ENCODE data around the gene DCAF12.
A peak's percentile ranks its signal among the peaks of the same experiment; 100 is the strongest.

DCAF12 gene

DNA sequence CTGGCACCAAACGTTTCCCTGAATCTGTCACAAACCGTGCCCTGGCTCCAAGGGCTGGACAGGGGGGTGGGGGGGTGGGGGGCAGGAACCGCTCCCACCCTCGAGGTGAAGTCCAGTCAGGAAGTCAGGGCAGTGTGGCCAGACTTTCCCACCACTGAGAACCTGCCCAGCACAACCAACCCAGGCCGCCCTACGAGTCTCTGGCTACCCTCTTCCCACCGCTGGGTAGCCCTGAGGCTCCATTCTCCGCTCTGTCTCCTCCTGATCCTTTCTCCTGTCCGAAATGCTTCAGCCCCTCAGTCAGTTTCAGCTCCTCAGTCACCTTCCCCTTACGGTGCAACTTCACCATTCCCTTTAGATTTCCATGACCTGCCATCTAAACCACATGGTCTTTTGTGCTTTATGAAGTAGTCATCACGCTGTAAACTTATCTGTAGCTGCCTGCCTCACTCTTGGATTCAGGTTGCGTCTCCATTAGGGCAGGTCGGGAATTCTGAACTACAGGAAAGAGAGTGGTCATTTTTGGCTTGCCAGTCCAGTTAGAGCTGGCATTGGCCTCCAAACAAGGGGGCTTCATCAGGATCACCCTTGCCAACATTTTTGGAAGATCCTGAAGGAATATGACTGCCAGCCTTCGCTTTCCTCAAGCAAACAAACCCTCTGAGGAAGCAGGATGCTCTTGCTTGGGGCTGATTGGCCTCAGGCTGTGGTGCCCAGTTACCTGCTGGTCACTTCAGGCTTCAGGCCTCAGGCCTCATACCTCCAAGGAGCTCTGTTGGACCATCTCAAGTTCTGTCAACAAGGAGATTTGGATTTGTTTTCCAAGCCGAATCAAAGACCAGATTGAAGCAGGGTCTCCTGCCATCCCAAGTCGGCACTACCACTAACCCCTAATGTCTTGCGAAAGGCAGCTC, 794 bp upstream of the DCAF12 start:
- peak overlapping the region; percentile 96 for H3K4me3 ChIP-seq (ENCODE audit: low read depth, low read length)

DNA sequence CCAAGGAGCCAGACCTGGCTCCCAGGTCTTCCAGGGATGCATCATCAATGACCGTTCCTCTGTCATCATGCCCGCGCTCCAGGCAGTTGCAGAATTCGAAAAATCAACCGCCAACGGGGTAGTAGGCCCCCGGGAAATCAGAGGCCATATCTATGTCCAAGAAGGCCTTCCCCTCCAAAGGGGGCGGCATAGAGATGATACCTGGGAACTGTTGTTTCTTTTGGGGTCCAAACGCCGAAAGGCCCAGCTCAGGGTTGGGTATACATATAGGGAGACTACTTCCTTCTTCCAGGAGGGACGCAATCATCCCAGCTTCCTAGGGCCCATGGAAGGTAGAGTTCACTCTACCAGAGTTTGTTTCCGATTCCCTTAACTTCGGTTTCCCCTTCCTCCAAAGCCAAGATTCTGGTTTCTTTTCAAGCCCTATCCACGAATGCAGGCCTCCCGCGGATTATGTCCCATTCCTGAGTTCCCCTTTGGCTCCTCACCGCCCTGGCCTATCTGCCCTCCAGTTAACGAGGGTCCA, 754 bp downstream of the DCAF12 start:
- peak overlapping the region; percentile 96 for H3K4me3 ChIP-seq (ENCODE audit: low read depth, low read length)

DNA sequence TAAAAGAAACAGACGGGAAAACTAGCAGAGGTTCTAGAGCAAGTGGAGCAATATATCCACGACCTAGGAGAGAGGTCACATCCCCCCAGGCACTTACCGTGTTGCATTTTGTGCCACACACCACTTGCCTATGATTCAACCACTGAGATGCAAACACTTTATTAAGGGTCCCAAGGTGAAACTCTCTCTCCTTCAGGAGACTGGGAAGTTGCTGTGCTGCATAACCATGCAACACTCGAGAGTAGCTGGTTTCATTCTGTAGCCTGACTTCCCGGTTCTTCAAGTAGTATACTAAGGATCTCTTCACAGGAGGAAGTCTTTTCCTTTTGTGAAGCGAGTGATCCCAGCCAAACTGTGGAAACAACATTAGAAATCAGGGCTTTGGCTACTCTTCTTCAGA, 1.6 kb downstream of the DCAF12 start:
- H3K4me3 ChIP-seq (ENCODE audit: low read depth, low read length) = no peak overlapping the region

DNA sequence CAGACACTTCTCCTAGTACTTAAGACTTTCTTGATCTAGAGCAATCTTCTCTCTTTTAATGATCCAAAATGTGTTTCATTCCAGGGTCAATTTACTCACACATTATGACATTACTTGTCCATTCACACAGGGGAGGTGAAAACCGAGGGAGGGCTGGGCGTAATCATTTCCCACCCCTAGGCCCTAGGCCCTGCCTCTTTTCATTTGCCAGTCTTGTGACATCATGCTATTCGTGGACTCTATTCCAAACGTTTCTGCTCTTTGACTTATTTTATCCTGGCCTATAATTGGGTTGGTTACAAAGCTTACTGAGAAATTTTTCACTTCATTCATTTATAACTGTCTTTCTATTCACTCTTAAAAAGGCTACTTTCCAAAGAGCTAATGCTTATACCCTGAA, 2.4 kb downstream of the DCAF12 start:
- no peak overlapping the region for H3K4me3 ChIP-seq (ENCODE audit: low read depth, low read length)

DNA sequence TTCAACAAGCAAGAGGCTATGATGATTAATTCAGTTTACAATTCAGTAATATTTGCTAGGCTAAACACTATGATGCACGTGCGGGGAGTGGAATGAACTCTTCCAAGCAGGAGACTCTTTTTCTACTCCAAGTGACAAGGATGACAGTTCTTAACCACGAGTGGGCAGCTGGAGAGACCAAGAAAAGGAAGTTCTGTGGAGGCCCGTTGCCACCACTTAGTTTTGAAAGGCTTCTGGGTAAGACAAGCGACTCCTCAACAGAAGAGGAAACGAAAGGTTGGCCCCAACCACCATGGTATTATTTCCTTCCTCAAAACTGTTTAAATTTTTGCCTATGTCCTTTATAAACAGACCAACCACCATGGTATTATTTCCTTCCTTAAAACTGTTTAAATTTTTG, 2.8 kb downstream of the DCAF12 start:
- H3K4me3 ChIP-seq (ENCODE audit: low read depth, low read length) = no peak overlapping the region

GRCh38 chr9:34121996-34122395, 4.5 kb downstream of the DCAF12 start:
- no peak overlapping the region for H3K4me3 ChIP-seq (ENCODE audit: low read depth, low read length)

GRCh38 chr9:34119713-34120112, 6.8 kb downstream of the DCAF12 start:
- H3K4me3 ChIP-seq (ENCODE audit: low read depth, low read length) = no peak overlapping the region

DNA sequence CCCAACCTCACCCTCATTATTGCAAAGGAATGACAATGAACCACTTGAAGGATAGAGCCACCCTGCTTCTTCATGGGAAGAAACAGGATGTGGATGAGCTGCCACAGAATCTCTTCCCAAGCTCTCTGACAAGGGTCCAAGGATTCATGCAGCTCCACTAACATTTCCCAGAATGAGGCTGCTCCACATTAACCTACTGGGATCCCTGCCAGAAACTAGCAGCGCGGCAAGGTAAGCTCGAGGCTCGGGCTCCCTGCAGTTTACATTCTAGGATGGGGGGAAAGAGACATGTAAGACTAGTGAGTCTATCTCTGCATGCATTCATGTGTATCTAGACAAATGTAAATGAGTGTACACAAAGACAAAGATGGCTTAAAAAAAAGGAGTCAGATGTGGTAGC, 12.1 kb downstream of the DCAF12 start:
- no peak overlapping the region for H3K4me3 ChIP-seq (ENCODE audit: low read depth, low read length)

DNA sequence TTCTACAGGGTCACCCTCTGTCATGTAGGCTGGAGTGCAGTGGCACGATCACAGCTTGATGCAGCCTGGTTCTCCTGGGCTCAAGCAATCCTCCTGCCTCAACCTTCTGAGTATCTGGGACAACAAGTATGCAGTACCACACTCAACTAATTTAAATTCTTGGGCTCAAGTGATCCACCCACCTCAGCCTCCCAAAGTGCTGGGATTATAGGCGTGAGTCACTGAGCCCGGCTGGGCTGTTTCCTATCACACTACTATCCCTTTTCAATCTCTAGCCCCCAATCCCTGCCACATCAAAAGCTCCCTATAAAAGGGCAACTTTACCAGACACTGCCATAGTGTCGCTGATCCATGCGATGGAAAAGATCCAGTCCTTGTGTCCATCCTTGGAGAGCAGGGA, 20.4 kb downstream of the DCAF12 start:
- no peak overlapping the region for H3K4me3 ChIP-seq (ENCODE audit: low read depth, low read length)

DNA sequence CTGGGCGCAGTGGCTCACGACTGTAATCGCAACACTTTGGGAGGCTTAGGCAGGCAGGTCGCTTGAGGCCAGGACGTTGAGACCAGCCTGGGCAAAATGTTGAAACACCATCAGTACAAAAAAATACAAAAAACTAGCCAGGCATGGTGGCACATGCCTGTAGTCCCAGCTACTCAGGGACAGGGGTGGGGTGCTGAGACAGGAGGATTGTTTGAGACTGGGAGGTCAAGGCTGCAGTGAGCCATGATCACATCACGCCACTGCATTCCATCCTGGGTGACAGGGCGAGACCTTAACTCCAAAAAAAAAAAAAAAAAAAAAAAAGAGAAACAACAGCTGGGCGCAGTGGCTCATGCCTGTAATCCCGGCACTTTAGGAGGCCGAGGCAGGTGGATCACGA, 23.7 kb downstream of the DCAF12 start:
- no peak overlapping the region for H3K4me3 ChIP-seq (ENCODE audit: low read depth, low read length)

- H3K4me3 ChIP-seq (ENCODE audit: low read depth, low read length) = no peak overlapping the region
Observed at GRCh38 chr9:34098307-34098706, 28.2 kb downstream of the DCAF12 start.

DNA sequence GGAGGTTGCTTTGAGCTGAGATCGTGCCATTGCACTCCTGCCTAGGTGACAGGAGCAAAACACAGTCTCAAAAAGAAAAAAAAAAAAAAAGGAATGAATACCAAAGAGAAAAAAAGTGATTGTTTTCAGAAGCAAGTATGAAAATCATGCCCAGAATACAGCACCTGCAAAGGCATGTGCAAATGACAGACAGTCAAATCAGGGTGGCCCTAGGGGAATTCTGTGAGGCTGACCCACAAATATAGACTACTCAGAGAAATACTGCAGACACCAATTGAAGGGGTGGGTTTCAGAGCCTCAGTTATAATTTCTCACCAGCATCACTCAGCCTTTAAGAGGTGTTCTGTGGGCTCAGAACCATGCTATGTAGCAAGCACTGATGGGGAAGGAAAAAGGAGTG, 28.6 kb downstream of the DCAF12 start:
- H3K4me3 ChIP-seq (ENCODE audit: low read depth, low read length) = no peak overlapping the region

GRCh38 chr9:34096751-34097150, 29.7 kb downstream of the DCAF12 start:
- H3K4me3 ChIP-seq (ENCODE audit: low read depth, low read length) = no peak overlapping the region

- no peak overlapping the region for H3K4me3 ChIP-seq (ENCODE audit: low read depth, low read length)
Observed at GRCh38 chr9:34093578-34093977, 32.9 kb downstream of the DCAF12 start.

GRCh38 chr9:34089311-34089710, 37.2 kb downstream of the DCAF12 start:
- no peak overlapping the region for H3K4me3 ChIP-seq (ENCODE audit: low read depth, low read length)

GRCh38 chr9:34087370-34087769, 39.1 kb downstream of the DCAF12 start:
- no peak overlapping the region for H3K4me3 ChIP-seq (ENCODE audit: low read depth, low read length)

- no peak overlapping the region for H3K4me3 ChIP-seq (ENCODE audit: low read depth, low read length)
Observed at GRCh38 chr9:34086864-34087263, 39.6 kb downstream of the DCAF12 start.

GRCh38 chr9:34085581-34086500, 40.7 kb downstream of the DCAF12 start:
- H3K4me3 ChIP-seq (ENCODE audit: low read depth, low read length) = no peak overlapping the region

GRCh38 chr9:34084562-34084961, 41.9 kb downstream of the DCAF12 start:
- H3K4me3 ChIP-seq (ENCODE audit: low read depth, low read length) = no peak overlapping the region

DNA sequence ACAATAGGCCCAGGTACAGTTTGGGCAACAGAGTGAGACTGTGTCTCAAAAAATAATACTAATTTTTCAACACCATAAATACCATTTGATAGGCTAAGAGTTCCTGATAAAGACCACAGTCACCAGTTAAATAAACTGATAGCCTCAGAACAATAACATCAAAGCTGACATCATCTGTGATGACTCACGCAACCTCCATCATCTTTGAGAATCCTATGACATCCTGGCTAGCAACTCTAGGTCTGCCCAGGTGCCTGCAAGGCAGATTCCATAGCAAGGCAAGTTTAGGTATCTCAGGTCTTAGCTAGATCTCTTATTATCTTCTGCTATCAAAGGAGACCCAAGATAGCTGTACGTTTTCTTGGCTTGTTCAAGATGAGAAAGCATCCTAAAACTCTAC, 47.3 kb downstream of the DCAF12 start:
- H3K4me3 ChIP-seq (ENCODE audit: low read depth, low read length) = no peak overlapping the region

DNA sequence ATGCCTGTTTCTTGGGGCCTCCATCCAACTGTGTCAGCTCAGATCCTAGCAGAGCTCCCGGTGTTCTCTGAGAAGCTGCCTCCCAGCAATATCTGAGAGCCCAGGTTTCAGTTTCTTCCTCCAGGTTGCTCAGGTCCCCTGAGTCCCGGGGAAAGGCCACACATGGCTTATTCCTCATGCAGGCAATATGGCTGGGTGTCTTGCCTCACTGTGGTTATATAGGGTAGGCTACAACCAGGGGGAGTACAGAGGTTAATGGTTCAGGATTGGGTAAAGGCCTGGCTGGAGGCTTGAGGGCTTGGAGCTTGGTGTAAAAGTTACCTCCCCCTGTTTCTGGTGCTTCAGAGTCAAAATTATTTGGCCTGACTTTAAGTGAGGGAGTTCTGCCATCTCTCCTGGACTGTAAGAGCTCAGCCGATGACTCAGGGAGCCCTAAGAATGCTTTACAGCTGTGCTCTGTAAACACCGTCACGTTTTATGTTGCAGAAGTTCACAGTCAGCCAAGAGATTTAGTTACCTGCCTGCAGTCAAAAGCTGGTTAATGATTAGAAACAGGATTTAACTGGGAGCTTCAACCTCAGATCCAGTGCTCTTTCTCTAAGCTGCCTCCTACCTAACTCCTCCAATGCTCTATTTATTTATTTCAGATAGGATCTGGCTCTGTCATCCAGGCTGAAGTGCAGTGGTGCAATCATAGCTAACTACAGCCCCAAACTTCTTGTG, 53.5 kb downstream of the DCAF12 start:
- H3K4me3 ChIP-seq (ENCODE audit: low read depth, low read length) = no peak overlapping the region

Measured in iPS-11a (cell line).